HEK293T (cell line): Measurements from ENCODE around the gene DDOST.
"Not testable (repeated sequence)": the region's sequence is repeated elsewhere in the genome, so short reads cannot be mapped to it uniquely, and the experiment has no call there.

Experiments
- BHLHE40 ChIP-seq: fragments of 450-650 bp; IDR thresholded peaks from 2 replicates; pipeline ENCODE4 v1.6.1; 2016; ENCODE audit warnings: mild to moderate bottlenecking, moderate library complexity, borderline replicate concordance
- ELF4 ChIP-seq: fragments of 450-650 bp; IDR thresholded peaks from 2 replicates; pipeline ENCODE4 v1.6.1; 2017; ENCODE audit warnings: antibody characterized with exemption
- FOXM1 ChIP-seq: fragments of 450-650 bp; IDR thresholded peaks from 2 replicates; pipeline ENCODE4 v1.6.1; 2017; ENCODE audit warnings: mild to moderate bottlenecking, borderline replicate concordance
- HDGF ChIP-seq: fragments of 450-650 bp; IDR thresholded peaks from 2 replicates; pipeline ENCODE4 v1.6.1; 2017; ENCODE audit warnings: antibody characterized with exemption, borderline replicate concordance
- LEF1 ChIP-seq: fragments of 450-650 bp; IDR thresholded peaks from 2 replicates; pipeline ENCODE4 v1.6.1; 2017; ENCODE audit warnings: mild to moderate bottlenecking, borderline replicate concordance
- SP1 ChIP-seq: fragments of 450-650 bp; IDR thresholded peaks from 2 replicates; pipeline ENCODE4 v1.6.1; 2017
- SUZ12 ChIP-seq: fragments of 450-650 bp; IDR thresholded peaks from 2 replicates; pipeline ENCODE4 v1.6.1; 2016; ENCODE audit warnings: mild to moderate bottlenecking
- ZNF384 ChIP-seq: fragments of 450-650 bp; IDR thresholded peaks from 2 replicates; pipeline ENCODE4 v1.6.1; 2016
- TF ChIP-seq, protein P1 (sequence below): fragments of 450-650 bp; IDR thresholded peaks from 2 replicates; pipeline ENCODE4 v1.6.1; 2016

DNA sequence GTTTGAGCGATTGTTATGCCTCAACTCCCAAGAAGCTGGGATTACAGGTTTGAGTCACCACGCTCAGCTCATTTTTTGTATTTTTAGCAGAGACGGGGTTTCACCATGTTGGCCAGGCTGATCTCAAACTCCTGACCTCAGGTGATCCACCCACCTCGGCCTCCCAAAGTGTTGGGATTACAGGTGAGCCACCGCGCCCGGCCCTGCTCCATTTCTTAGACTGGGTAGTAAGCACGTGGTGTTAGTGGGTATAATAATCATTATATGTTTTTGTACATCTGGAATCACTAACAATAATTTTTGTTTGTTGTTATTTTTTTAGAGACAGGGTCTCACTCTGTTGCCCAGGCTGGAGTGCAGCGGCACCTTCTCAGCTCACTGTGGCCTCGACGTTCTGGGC lies 12.5 kb upstream of the DDOST start:
- not testable (repeated sequence) for TF ChIP-seq SP1, FOXM1, ELF4, HDGF, ZNF384, SUZ12, LEF1, BHLHE40
- TF ChIP-seq, protein P1, sequence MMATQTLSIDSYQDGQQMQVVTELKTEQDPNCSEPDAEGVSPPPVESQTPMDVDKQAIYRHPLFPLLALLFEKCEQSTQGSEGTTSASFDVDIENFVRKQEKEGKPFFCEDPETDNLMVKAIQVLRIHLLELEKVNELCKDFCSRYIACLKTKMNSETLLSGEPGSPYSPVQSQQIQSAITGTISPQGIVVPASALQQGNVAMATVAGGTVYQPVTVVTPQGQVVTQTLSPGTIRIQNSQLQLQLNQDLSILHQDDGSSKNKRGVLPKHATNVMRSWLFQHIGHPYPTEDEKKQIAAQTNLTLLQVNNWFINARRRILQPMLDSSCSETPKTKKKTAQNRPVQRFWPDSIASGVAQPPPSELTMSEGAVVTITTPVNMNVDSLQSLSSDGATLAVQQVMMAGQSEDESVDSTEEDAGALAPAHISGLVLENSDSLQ: not testable (repeated sequence)
